Measurements from ENCODE around the gene ZNF619. TPM values are rescaled to one million over a fixed set of nuclear protein-coding genes. Genes with fewer than 3 reads are reported as not detected.

Gene ZNF619
- total and polyA plus RNA-seq, 2 of the 13 experiments (the other 11 are each of a cell fraction or from before 2014, with no cell fraction given) = 0.83 to 5.2 TPM

DNA sequence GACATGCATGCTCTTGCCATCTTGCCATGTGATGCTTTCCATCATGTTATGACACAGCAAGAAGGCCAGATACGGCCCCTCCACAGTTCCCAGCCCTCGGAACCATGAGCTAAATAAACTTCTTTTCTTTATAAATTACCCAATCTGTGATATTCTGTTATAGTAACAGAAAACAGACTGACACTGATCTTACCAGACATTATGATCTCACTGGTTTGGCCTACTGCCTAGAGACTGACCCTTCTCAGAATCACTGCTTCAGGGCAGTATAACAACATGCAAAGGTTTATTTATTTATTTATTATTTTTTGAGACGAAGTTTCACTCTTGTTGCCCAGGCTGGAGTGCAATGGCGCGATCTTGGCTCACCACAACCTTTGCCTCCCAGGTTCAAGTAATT lies 14.0 kb downstream of the ZNF619 start (continued):
- TF ChIP-seq MAFF (IDR thresholded peaks at IDR 0.05; ENCODE audit: low read depth, low read length) = no peak
- no peak for TF ChIP-seq RFX1 (IDR thresholded peaks at IDR 0.05)
- TF ChIP-seq ZNF263 (CRISPR knock-in tag; IDR thresholded peaks at IDR 0.05) = no peak
- no peak for TF ChIP-seq SRY (CRISPR knock-in tag; IDR thresholded peaks at IDR 0.05)
- TF ChIP-seq NFKBIZ (CRISPR knock-in tag; IDR thresholded peaks at IDR 0.05) = no peak
- TF ChIP-seq ARHGAP35 (CRISPR knock-in tag; IDR thresholded peaks at IDR 0.05; ENCODE audit: borderline replicate concordance) = no peak
- no peak for TF ChIP-seq ZBTB20 (CRISPR knock-in tag; IDR thresholded peaks at IDR 0.05; ENCODE audit: borderline replicate concordance, low read depth)
- no peak for TF ChIP-seq EZH2 (conservative IDR thresholded peaks at IDR 0.05; ENCODE audit: low read depth, low read length)
- TF ChIP-seq MXI1 (IDR thresholded peaks at IDR 0.05; ENCODE audit: borderline replicate concordance, low read depth, low read length) = no peak
- TF ChIP-seq, protein P1, sequence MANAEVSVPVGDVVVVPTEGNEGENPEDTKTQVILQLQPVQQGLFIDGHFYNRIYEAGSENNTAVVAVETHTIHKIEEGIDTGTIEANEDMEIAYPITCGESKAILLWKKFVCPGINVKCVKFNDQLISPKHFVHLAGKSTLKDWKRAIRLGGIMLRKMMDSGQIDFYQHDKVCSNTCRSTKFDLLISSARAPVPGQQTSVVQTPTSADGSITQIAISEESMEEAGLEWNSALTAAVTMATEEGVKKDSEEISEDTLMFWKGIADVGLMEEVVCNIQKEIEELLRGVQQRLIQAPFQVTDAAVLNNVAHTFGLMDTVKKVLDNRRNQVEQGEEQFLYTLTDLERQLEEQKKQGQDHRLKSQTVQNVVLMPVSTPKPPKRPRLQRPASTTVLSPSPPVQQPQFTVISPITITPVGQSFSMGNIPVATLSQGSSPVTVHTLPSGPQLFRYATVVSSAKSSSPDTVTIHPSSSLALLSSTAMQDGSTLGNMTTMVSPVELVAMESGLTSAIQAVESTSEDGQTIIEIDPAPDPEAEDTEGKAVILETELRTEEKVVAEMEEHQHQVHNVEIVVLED (CRISPR knock-in tag; IDR thresholded peaks at IDR 0.05; ENCODE audit: borderline replicate concordance) = no peak
- no peak for TF ChIP-seq ZNF598 (CRISPR knock-in tag; IDR thresholded peaks at IDR 0.05; ENCODE audit: borderline replicate concordance)
- no peak for TF ChIP-seq KLF13 (CRISPR knock-in tag; IDR thresholded peaks at IDR 0.05)
- TF ChIP-seq NFYB (CRISPR knock-in tag; IDR thresholded peaks at IDR 0.05) = no peak

DNA sequence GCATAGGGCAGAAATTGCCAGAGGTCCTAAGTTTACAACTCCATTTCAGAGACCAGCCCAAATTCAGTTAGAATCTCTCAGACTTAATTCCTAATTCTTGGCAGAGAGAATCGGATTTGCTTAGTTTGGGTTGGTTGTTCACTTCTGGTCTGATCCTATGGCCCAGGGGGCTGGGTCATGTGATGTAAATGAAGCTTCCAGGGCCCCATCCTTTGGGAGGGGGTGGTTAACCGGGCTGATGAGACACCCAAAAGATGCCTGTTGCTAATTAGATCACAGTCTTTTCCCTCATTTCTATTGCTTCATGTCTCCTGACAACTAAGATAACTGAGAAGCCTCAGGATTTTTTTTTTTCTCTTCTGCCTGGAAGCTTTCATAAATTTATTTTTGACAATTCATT lies 17.8 kb downstream of the ZNF619 start:
- intact Hi-C loops (cut with micrococcal nuclease; ENCODE audit: unreplicated experiment) (no loop called here), in situ Hi-C loops (cut with HindIII; ENCODE audit: extremely low pct_ligation_motif_present, low pct_unique_long_range_greater_than_20kb) (no loop called here)
- H3K9me3 ChIP-seq (ENCODE audit: low read length) = no peaks in the 10 kb centered on the region
- H3K79me2 ChIP-seq (ENCODE audit: insufficient read depth, low read length) = no peaks in the 10 kb centered on the region
- H3K36me3 ChIP-seq (replicated peaks in 1 of 2; ENCODE audit: control insufficient read depth in 1 of 2, insufficient read depth in 2 of 2, low read length in 2 of 2) = no peaks in the 10 kb centered on the region
- H3K9ac ChIP-seq (ENCODE audit: insufficient read depth, low read depth, low read length) = no peak overlapping the region
- ATAC-seq (no peak), DNase-seq (ENCODE audit: low spot score) (no peak), FAIRE-seq (no peak)
- H3K4me2 ChIP-seq (ENCODE audit: low read depth, low read length) = no peak overlapping the region
- H3K27ac ChIP-seq (ENCODE audit: extremely low read length, insufficient read depth, low read length) = no peak overlapping the region
- peaks cover 15% of the 10 kb centered on the region for H3K4me1 ChIP-seq (ENCODE audit: insufficient read depth, low read length)
- no peak overlapping the region for H3K4me3 ChIP-seq (replicated peaks in 1 of 3; ENCODE audit: insufficient read depth in 1 of 3, low read depth in 2 of 3, low read length in 3 of 3)
- no TSS peak for BruUV-seq (replicated peaks)
- POLR2A ChIA-PET = interaction anchor here (1.5 kb wide), 1 partner anchor 18 kb away, joined by 4 read pairs; the partner anchor contains the start of gene ZNF619
- CTCF ChIA-PET (ENCODE audit: low intra/inter-chr PET ratio, low total read pairs) = no interaction called here
- 40% methylated on average over 2 of the region's 2 CpGs for WGBS (ENCODE audit: low lambda C conversion rate)
- H2AFZ ChIP-seq (ENCODE audit: low read length) = no peak overlapping the region
- no peaks in the 10 kb centered on the region for H3K27me3 ChIP-seq (ENCODE audit: control insufficient read depth in 1 of 2, insufficient read depth in 2 of 2, low read length in 2 of 2)
- no peaks in the 10 kb centered on the region for H4K20me1 ChIP-seq (ENCODE audit: insufficient read depth, low read length)
- TF ChIP-seq ZNF513 (CRISPR knock-in tag; conservative IDR thresholded peaks at IDR 0.05) = no peak
- TF ChIP-seq GATAD1 (CRISPR knock-in tag; IDR thresholded peaks at IDR 0.05) = no peak
- TF ChIP-seq ZSCAN12 (CRISPR knock-in tag; IDR thresholded peaks at IDR 0.05) = no peak
- no peak for TF ChIP-seq SMARCC2 (IDR thresholded peaks at IDR 0.05)
- TF ChIP-seq SP4 (CRISPR knock-in tag; IDR thresholded peaks at IDR 0.05) = no peak
- no peak for TF ChIP-seq ZNF878 (CRISPR knock-in tag; IDR thresholded peaks at IDR 0.05)
- TF ChIP-seq ZNF576 (CRISPR knock-in tag; IDR thresholded peaks at IDR 0.05) = no peak
- no peak for TF ChIP-seq GZF1 (CRISPR knock-in tag; IDR thresholded peaks at IDR 0.05)
- TF ChIP-seq SP1 (IDR thresholded peaks at IDR 0.05) = no peak
- no peak for TF ChIP-seq SP1 (CRISPR knock-in tag; IDR thresholded peaks at IDR 0.05)
- no peak for TF ChIP-seq ZNF326 (CRISPR knock-in tag; IDR thresholded peaks at IDR 0.05; ENCODE audit: borderline replicate concordance)
- no peak for TF ChIP-seq ZNF17 (CRISPR knock-in tag; IDR thresholded peaks at IDR 0.05)

Data from HepG2 (cell line).